ENCODE measurements around the gene CXCR3.

The CXCR3 gene

DNA sequence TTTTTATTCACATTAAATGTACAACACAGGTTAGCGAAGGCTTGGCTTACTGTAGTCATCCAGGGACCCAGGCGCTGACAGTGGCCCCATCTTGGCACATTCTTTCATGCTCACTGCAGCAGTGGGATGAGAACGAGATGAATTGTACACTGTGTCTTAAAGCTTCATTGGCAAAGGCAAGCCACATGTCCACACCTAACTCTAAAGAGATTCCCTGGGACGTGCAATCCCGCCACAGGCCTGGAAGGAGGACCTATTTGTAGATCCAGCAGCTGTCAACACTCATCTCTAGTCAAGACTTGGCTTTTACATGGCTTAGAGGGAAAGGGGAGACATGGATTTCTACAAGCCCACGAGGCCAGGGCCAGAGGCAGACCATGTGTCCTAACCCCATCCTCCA is 16.1 kb upstream of the CXCR3 start:
- H3K27me3 ChIP-seq (ENCODE audit: insufficient read depth, low read depth), result no peaks in the 10 kb centered on the region
- H2AFZ ChIP-seq (ENCODE audit: low read depth), result no peak overlapping the region
- H3K79me2 ChIP-seq (ENCODE audit: insufficient read depth, low read depth), result no peaks in the 10 kb centered on the region
- TF ChIP-seq, protein P1, sequence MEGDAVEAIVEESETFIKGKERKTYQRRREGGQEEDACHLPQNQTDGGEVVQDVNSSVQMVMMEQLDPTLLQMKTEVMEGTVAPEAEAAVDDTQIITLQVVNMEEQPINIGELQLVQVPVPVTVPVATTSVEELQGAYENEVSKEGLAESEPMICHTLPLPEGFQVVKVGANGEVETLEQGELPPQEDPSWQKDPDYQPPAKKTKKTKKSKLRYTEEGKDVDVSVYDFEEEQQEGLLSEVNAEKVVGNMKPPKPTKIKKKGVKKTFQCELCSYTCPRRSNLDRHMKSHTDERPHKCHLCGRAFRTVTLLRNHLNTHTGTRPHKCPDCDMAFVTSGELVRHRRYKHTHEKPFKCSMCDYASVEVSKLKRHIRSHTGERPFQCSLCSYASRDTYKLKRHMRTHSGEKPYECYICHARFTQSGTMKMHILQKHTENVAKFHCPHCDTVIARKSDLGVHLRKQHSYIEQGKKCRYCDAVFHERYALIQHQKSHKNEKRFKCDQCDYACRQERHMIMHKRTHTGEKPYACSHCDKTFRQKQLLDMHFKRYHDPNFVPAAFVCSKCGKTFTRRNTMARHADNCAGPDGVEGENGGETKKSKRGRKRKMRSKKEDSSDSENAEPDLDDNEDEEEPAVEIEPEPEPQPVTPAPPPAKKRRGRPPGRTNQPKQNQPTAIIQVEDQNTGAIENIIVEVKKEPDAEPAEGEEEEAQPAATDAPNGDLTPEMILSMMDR (conservative IDR thresholded peaks at IDR 0.05; ENCODE audit: low read depth, low read length), result no peak
- no peaks in the 10 kb centered on the region for H4K20me1 ChIP-seq (ENCODE audit: insufficient read depth)
- no peak overlapping the region for H3K9ac ChIP-seq
- no peak overlapping the region for H3K27ac ChIP-seq
- no peaks in the 10 kb centered on the region for H3K4me1 ChIP-seq (ENCODE audit: low read depth, poor library complexity, severe bottlenecking)
- no peak overlapping the region for H3K4me2 ChIP-seq
- no peak overlapping the region for H3K4me3 ChIP-seq (IDR thresholded peaks at IDR 0.05; ENCODE audit: insufficient read depth, low read depth, low read length)
- no peaks in the 10 kb centered on the region for H3K36me3 ChIP-seq (ENCODE audit: insufficient read depth)

- Histone ChIP-seq H3K36me3 (ENCODE audit: insufficient read depth) (no peaks in the 10 kb centered on the region), H3K9ac (no peak overlapping the region), H3K27me3 (ENCODE audit: insufficient read depth, low read depth) (no peaks in the 10 kb centered on the region), H3K4me3 (IDR thresholded peaks at IDR 0.05; ENCODE audit: insufficient read depth, low read depth, low read length) (no peak overlapping the region), H3K4me2 (no peak overlapping the region), H4K20me1 (ENCODE audit: insufficient read depth) (no peaks in the 10 kb centered on the region), H3K27ac (no peak overlapping the region), H2AFZ (ENCODE audit: low read depth) (no peak overlapping the region), H3K4me1 (ENCODE audit: low read depth, poor library complexity, severe bottlenecking) (no peaks in the 10 kb centered on the region), H3K79me2 (ENCODE audit: insufficient read depth, low read depth) (no peaks in the 10 kb centered on the region)
- TF ChIP-seq, protein P1 (conservative IDR thresholded peaks at IDR 0.05; ENCODE audit: low read depth, low read length), result no peak
Measured at GRCh38 chrX:71632923-71633657, 14.8 kb upstream of the CXCR3 start.

DNA sequence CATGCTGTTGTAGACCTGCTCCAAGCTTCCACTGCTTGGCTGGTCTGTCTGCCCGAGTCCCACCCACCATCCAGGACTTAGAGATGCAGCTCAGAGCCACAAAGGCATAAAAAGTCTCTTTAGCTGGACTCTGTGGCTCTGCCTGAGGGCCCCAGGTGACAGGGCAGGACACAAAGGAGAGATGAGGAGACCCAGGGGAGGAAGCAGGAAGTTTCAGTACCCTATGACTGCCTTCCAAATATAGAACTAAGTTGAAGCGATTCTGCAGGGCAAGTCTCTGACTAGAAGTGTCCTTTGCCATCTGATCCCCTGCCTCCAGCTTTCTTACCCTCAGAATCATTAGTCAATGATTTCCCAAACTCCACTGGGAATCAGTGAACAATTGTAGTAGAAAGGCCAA is 11.2 kb upstream of the CXCR3 start:
- no peak overlapping the region for H2AFZ ChIP-seq (ENCODE audit: low read depth)
- no peaks in the 10 kb centered on the region for H3K36me3 ChIP-seq (ENCODE audit: insufficient read depth)
- H3K9ac ChIP-seq, result no peak overlapping the region
- no peaks in the 10 kb centered on the region for H4K20me1 ChIP-seq (ENCODE audit: insufficient read depth)
- TF ChIP-seq, protein P1 (conservative IDR thresholded peaks at IDR 0.05; ENCODE audit: low read depth, low read length), result no peak
- H3K27ac ChIP-seq, result no peak overlapping the region
- H3K4me3 ChIP-seq (IDR thresholded peaks at IDR 0.05; ENCODE audit: insufficient read depth, low read depth, low read length), result no peak overlapping the region
- no peaks in the 10 kb centered on the region for H3K27me3 ChIP-seq (ENCODE audit: insufficient read depth, low read depth)
- H3K4me1 ChIP-seq (ENCODE audit: low read depth, poor library complexity, severe bottlenecking), result peaks cover 3% of the 10 kb centered on the region
- no peak overlapping the region for H3K4me2 ChIP-seq
- H3K79me2 ChIP-seq (ENCODE audit: insufficient read depth, low read depth), result no peaks in the 10 kb centered on the region

DNA sequence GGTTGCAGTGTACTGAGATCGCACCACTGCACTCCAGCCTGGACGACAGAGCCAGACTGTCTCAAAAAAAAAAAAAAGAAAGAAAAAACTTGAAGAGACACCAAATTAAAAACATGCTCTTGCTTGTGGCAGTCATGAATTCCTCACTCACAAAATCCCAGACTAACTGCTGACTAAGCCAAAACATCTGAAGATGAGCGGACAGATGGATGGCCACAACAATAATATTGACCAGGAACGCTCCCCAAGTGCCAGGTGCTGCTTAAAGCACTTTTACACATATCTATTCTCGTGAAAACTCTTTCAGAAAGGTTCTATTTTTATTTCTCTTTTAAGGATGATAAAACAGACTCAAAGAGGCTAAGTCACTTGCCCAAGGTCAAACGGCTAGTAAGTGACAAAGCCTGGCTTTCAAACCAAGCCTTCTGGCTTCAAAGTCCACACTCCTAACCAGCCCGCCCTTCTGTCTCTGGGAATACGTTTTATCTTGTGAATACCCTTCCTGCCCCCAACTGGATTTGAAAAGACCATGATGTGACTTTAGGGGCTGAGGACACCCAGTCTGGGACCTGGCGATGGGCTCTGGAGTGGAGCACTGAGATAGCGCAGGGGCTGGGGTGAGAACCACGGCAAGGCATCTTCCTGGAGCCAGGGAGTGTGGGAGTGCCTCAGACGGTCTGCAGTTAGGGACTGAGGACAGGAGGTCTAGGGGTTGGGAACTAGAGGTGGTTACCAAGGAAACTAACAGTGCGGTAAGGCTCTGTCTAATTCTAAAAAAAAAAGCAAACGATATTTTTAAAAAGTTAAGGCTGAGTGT is 9.5 kb upstream of the CXCR3 start:
- Histone ChIP-seq H3K27ac (no peak overlapping the region), H3K4me3 (IDR thresholded peaks at IDR 0.05; ENCODE audit: insufficient read depth, low read depth, low read length) (no peak overlapping the region)
- TF ChIP-seq, protein P1 (conservative IDR thresholded peaks at IDR 0.05; ENCODE audit: low read depth, low read length), result no peak

More for the DNA sequence above, 9.5 kb upstream of the CXCR3 start:
- Histone ChIP-seq H4K20me1 (ENCODE audit: insufficient read depth) (no peaks in the 10 kb centered on the region), H3K79me2 (ENCODE audit: insufficient read depth, low read depth) (no peaks in the 10 kb centered on the region), H3K4me1 (ENCODE audit: low read depth, poor library complexity, severe bottlenecking) (peaks cover 20% of the 10 kb centered on the region), H2AFZ (ENCODE audit: low read depth) (no peak overlapping the region), H3K4me2 (no peak overlapping the region), H3K36me3 (ENCODE audit: insufficient read depth) (no peaks in the 10 kb centered on the region), H3K9ac (no peak overlapping the region), H3K27me3 (ENCODE audit: insufficient read depth, low read depth) (no peaks in the 10 kb centered on the region)
